ENCODE measurements around the gene STX18.
A peak's percentile ranks its signal among the peaks of the same experiment; 100 is the strongest.

The STX18 gene

GRCh38 chr4:4395849-4396627 is 145.8 kb downstream of the STX18 start:
- no peak for DNase-seq

GRCh38 chr4:4395371-4395770 is 146.5 kb downstream of the STX18 start:
- no peak for DNase-seq

GRCh38 chr4:4394644-4395043 is 147.2 kb downstream of the STX18 start:
- no peak for DNase-seq

- no peak for DNase-seq
These were observed 149.2 kb downstream of the STX18 start for GRCh38 chr4:4392501-4393183.

- DNase-seq: no peak
These were observed 150.0 kb downstream of the STX18 start for GRCh38 chr4:4391866-4392265.

- DNase-seq: no peak
These were observed 151.2 kb downstream of the STX18 start for GRCh38 chr4:4390515-4391240.

GRCh38 chr4:4390046-4390445 is 151.8 kb downstream of the STX18 start:
- no peak for DNase-seq

GRCh38 chr4:4388836-4389575 is 152.8 kb downstream of the STX18 start:
- DNase-seq: no peak

- DNase-seq: no peak
These were observed 153.5 kb downstream of the STX18 start for GRCh38 chr4:4388311-4388790.

GRCh38 chr4:4387531-4388310 is 154.1 kb downstream of the STX18 start:
- DNase-seq: no peak

GRCh38 chr4:4386736-4387392 is 155.0 kb downstream of the STX18 start, which contains the start of gene NSG1:
NSG1 (plus strand) TSS chr4:4387102; CDS start chr4:4387630, 528 bp downstream.
- no peak for DNase-seq

- DNase-seq: peak; percentile 4
These were observed 155.5 kb downstream of the STX18 start for GRCh38 chr4:4386296-4386735.

GRCh38 chr4:4385729-4386295 is 156.0 kb downstream of the STX18 start:
- DNase-seq: no peak

GRCh38 chr4:4384837-4385236 is 157.0 kb downstream of the STX18 start:
- DNase-seq: no peak

GRCh38 chr4:4383085-4383484 is 158.8 kb downstream of the STX18 start:
- no peak for DNase-seq

GRCh38 chr4:4379540-4380087 is 162.2 kb downstream of the STX18 start:
- DNase-seq: no peak

GRCh38 chr4:4377732-4378460 is 164.0 kb downstream of the STX18 start:
- DNase-seq: no peak

- no peak for DNase-seq
These were observed 164.7 kb downstream of the STX18 start for GRCh38 chr4:4377191-4377590.

GRCh38 chr4:4376074-4376473 is 165.8 kb downstream of the STX18 start:
- no peak for DNase-seq

Measured in NCI-H1694 treated with DMSO at 0.1 percent for 48 hours (cell line).